ENCODE data around the gene ASCL4.

ASCL4 gene

DNA sequence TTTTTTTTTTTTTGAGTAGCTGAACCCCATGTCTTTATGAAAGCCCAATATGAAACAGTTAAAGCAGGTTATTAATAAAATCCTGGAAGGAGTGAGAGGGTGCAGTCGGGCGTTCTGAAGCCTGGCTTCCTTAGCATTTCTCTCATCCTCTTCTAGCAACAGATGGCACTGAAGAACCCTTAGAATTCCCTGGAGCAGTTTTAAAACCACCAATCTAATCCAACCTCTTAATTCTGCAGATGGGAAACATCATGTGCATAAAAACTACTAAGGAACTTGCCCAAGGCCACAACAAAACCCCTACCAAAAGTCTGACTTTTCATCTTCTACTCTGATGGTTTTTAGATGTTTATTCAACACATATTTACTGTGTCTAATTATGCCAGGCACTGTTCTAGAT is 38.7 kb upstream of the ASCL4 start:
- Histone ChIP-seq H2AFZ (ENCODE audit: low read length) (no peak overlapping the region), H3K9me3 (ENCODE audit: insufficient read depth, low read depth, low read length) (no peaks in the 10 kb centered on the region), H3K4me2 (ENCODE audit: low read depth, low read length, poor library complexity, severe bottlenecking) (no peak overlapping the region), H3F3A (ENCODE audit: low read depth) (no peaks in the 10 kb centered on the region), H3K9me2 (replicated peaks; ENCODE audit: low read depth, low read length) (no peaks in the 10 kb centered on the region), H3K4me3 (ENCODE audit: low read length, poor library complexity, severe bottlenecking) (no peak overlapping the region), H3K4me1 (ENCODE audit: insufficient read depth, low read length, poor library complexity, severe bottlenecking) (no peaks in the 10 kb centered on the region), H4K20me1 (ENCODE audit: insufficient read depth, low read length, poor library complexity, severe bottlenecking) (no peaks in the 10 kb centered on the region), H3K36me3 (ENCODE audit: insufficient read depth, low read length) (peaks cover 79% of the 10 kb centered on the region), H3K27me3 (ENCODE audit: insufficient read depth, low read length, poor library complexity, severe bottlenecking) (no peaks in the 10 kb centered on the region), H3K9ac (ENCODE audit: low read depth, low read length, poor library complexity, severe bottlenecking) (no peak overlapping the region), H3K79me2 (ENCODE audit: insufficient read depth, low read length) (no peaks in the 10 kb centered on the region)
- no peak for TF ChIP-seq EZH2phosphoT487 (IDR thresholded peaks at IDR 0.05; ENCODE audit: borderline replicate concordance)
- TF ChIP-seq, protein P1, sequence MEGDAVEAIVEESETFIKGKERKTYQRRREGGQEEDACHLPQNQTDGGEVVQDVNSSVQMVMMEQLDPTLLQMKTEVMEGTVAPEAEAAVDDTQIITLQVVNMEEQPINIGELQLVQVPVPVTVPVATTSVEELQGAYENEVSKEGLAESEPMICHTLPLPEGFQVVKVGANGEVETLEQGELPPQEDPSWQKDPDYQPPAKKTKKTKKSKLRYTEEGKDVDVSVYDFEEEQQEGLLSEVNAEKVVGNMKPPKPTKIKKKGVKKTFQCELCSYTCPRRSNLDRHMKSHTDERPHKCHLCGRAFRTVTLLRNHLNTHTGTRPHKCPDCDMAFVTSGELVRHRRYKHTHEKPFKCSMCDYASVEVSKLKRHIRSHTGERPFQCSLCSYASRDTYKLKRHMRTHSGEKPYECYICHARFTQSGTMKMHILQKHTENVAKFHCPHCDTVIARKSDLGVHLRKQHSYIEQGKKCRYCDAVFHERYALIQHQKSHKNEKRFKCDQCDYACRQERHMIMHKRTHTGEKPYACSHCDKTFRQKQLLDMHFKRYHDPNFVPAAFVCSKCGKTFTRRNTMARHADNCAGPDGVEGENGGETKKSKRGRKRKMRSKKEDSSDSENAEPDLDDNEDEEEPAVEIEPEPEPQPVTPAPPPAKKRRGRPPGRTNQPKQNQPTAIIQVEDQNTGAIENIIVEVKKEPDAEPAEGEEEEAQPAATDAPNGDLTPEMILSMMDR (conservative IDR thresholded peaks at IDR 0.05; ENCODE audit: low read length) = no peak

DNA sequence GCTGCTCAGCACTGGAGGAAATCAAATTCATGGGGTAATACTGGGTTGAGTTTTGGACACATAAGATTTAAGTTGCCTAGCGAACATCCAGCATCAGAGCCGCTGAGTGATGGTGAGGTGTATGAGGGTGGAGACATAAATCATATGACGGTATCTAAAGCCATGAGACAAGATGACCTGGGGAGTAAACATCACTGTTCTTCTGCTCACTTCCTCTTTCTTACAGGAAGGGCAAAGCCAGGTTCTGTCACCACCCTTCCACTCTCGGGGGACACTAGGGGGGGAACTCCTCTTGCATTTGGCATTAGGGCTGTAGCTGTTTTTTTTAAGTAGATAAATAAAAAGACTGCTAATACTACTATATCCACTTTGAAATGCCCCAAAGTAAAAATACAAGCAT is 37.6 kb upstream of the ASCL4 start:
- Histone ChIP-seq H3K4me3 (ENCODE audit: low read length, poor library complexity, severe bottlenecking) (no peak overlapping the region), H2AFZ (ENCODE audit: low read length) (no peak overlapping the region), H3K9ac (ENCODE audit: low read depth, low read length, poor library complexity, severe bottlenecking) (no peak overlapping the region), H3K4me1 (ENCODE audit: insufficient read depth, low read length, poor library complexity, severe bottlenecking) (no peaks in the 10 kb centered on the region), H3K27me3 (ENCODE audit: insufficient read depth, low read length, poor library complexity, severe bottlenecking) (no peaks in the 10 kb centered on the region), H3K9me3 (ENCODE audit: insufficient read depth, low read depth, low read length) (no peaks in the 10 kb centered on the region), H3K9me2 (replicated peaks; ENCODE audit: low read depth, low read length) (no peaks in the 10 kb centered on the region), H4K20me1 (ENCODE audit: insufficient read depth, low read length, poor library complexity, severe bottlenecking) (no peaks in the 10 kb centered on the region), H3K4me2 (ENCODE audit: low read depth, low read length, poor library complexity, severe bottlenecking) (no peak overlapping the region), H3K36me3 (ENCODE audit: insufficient read depth, low read length) (peaks cover 90% of the 10 kb centered on the region), H3F3A (ENCODE audit: low read depth) (no peaks in the 10 kb centered on the region), H3K79me2 (ENCODE audit: insufficient read depth, low read length) (no peaks in the 10 kb centered on the region)
- TF ChIP-seq, protein P1 (conservative IDR thresholded peaks at IDR 0.05; ENCODE audit: low read length) = peak; percentile 21; the same call in 1 of the 2 replicates
- no peak for TF ChIP-seq EZH2phosphoT487 (IDR thresholded peaks at IDR 0.05; ENCODE audit: borderline replicate concordance)

DNA sequence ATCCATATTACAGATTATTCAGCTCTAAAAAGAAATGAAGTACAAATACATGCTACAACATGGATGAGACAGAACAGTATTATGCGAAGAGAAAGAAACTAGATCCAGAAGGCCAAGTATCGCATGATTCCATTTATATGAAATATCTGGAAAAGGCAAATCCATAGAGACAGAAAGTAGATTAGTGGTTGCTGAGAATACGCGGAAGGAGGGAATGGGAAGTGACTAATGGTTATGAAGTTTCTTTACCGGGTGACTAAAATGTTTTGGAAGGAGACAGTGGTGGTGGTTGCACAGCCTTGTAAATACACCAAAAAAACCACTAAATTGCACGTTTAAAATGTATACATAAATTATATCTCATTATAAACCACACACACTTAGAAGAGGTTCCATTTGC is 26.0 kb upstream of the ASCL4 start:
- Histone ChIP-seq H3K79me2 (ENCODE audit: insufficient read depth, low read length) (peaks cover 47% of the 10 kb centered on the region), H4K20me1 (ENCODE audit: insufficient read depth, low read length, poor library complexity, severe bottlenecking) (peaks cover 38% of the 10 kb centered on the region), H3K9me2 (replicated peaks; ENCODE audit: low read depth, low read length) (no peaks in the 10 kb centered on the region), H3K4me2 (ENCODE audit: low read depth, low read length, poor library complexity, severe bottlenecking) (peak overlapping the region; percentile 62), H2AFZ (ENCODE audit: low read length) (no peak overlapping the region), H3K4me3 (ENCODE audit: low read length, poor library complexity, severe bottlenecking) (peak overlapping the region; percentile 27), H3K27me3 (ENCODE audit: insufficient read depth, low read length, poor library complexity, severe bottlenecking) (no peaks in the 10 kb centered on the region), H3K9ac (ENCODE audit: low read depth, low read length, poor library complexity, severe bottlenecking) (no peak overlapping the region), H3K4me1 (ENCODE audit: insufficient read depth, low read length, poor library complexity, severe bottlenecking) (peaks cover 21% of the 10 kb centered on the region), H3F3A (ENCODE audit: low read depth) (no peaks in the 10 kb centered on the region), H3K36me3 (ENCODE audit: insufficient read depth, low read length) (peaks cover 62% of the 10 kb centered on the region), H3K9me3 (ENCODE audit: insufficient read depth, low read depth, low read length) (no peaks in the 10 kb centered on the region)
- TF ChIP-seq EZH2phosphoT487 (IDR thresholded peaks at IDR 0.05; ENCODE audit: borderline replicate concordance) = no peak
- TF ChIP-seq, protein P1 (conservative IDR thresholded peaks at IDR 0.05; ENCODE audit: low read length) = no peak

Measured in Loucy (cell line).